ENCODE results near the gene FILIP1L. TPM values are rescaled to one million over a fixed set of nuclear protein-coding genes. Genes with fewer than 3 reads are reported as not detected.
A peak's percentile ranks its signal among the peaks of the same experiment; 100 is the strongest.

Gene FILIP1L
- total and polyA plus RNA-seq, 2 donors from 2014 or later: 5.5 to 25.5 TPM

DNA sequence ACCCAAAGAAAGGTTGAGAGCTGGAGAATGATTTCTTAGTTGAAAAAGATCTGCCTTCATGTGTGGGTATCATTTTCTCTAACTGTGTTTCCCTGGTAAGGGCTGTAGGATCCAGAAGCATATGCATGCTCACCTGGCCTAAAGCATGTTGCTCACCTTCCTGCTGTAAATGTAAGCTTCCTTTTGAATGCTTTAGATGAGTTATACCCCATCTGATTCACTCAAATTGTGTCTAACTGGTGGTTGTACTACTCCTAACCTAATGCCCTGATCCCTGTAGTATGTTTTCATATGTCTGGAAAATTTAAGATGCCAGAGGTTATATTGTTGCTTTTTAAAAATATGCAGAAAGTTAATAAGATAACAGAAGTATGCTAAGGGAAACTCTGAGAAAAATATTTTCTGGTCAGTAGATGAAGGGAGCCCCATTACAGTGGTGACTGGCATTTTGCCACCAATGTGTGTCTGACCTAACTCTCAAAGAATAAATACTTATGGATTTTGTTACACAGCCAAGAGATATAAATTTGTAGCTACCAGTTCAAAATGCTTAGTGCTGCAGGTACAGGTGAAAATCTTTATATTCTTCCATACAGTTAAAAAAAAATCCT is 7.7 kb downstream of the FILIP1L start:
- intact Hi-C loops (cut with DNase I): no loop called here
- FAIRE-seq: no peak

DNA sequence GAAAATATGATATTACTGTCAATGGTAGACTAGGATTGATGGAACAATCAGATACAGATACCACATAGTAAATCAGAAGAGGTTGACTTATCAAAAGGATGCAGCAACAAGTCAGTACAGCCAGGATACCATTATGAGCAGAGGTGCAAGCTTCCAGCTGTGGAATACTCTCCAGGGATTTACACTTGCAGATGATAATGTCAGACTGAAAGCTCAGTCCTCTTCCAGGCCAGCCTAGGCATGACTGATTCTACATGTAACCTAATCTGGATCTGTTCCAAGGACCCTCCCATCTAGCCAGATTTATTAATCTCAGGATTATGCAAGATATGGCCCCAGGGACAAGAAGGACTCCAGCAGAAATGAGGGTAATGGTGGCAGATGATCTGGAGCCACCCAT is 8.2 kb downstream of the FILIP1L start:
- intact Hi-C loops (cut with DNase I): no loop called here
- no peaks in the 10 kb centered on the region for H3K27me3 ChIP-seq (ENCODE audit: control insufficient read depth, insufficient read depth, low read length)
- H3K4me1 ChIP-seq (ENCODE audit: control insufficient read depth in 2 of 3, insufficient read depth in 2 of 3, low read depth in 1 of 3, low read length in 3 of 3): peaks cover 0 to 31% (median 15%) of the 10 kb centered on the region in 3 donors
- no peak overlapping the region for H3K9ac ChIP-seq (ENCODE audit: low read length in 3 of 3)
- no peak overlapping the region for H3K4me3 ChIP-seq (ENCODE audit: low read length in 3 of 3)
- H3K36me3 ChIP-seq (ENCODE audit: control insufficient read depth in 2 of 3, insufficient read depth in 3 of 3, low read length in 3 of 3): no peaks in the 10 kb centered on the region
- FAIRE-seq: no peak
- TF ChIP-seq, protein P1, sequence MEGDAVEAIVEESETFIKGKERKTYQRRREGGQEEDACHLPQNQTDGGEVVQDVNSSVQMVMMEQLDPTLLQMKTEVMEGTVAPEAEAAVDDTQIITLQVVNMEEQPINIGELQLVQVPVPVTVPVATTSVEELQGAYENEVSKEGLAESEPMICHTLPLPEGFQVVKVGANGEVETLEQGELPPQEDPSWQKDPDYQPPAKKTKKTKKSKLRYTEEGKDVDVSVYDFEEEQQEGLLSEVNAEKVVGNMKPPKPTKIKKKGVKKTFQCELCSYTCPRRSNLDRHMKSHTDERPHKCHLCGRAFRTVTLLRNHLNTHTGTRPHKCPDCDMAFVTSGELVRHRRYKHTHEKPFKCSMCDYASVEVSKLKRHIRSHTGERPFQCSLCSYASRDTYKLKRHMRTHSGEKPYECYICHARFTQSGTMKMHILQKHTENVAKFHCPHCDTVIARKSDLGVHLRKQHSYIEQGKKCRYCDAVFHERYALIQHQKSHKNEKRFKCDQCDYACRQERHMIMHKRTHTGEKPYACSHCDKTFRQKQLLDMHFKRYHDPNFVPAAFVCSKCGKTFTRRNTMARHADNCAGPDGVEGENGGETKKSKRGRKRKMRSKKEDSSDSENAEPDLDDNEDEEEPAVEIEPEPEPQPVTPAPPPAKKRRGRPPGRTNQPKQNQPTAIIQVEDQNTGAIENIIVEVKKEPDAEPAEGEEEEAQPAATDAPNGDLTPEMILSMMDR (IDR thresholded peaks at IDR 0.05; ENCODE audit: borderline replicate concordance, extremely low read depth, insufficient read depth): no peak
- H3K27ac ChIP-seq (ENCODE audit: low read depth in 2 of 2, low read length in 2 of 2): no peak overlapping the region
- DNase-seq: no peak
- H3K9me3 ChIP-seq (ENCODE audit: control insufficient read depth in 2 of 3, insufficient read depth in 1 of 3, low read length in 3 of 3): no peaks in the 10 kb centered on the region

More for the DNA sequence above, 7.7 kb downstream of the FILIP1L start:
- DNase-seq: peak in 2 of 5 donors; percentile 35 to 44
- H3K4me3 ChIP-seq (ENCODE audit: low read length in 3 of 3): no peak overlapping the region
- H3K27me3 ChIP-seq (ENCODE audit: control insufficient read depth, insufficient read depth, low read length): no peaks in the 10 kb centered on the region
- TF ChIP-seq, protein P1 (IDR thresholded peaks at IDR 0.05; ENCODE audit: borderline replicate concordance, extremely low read depth, insufficient read depth): no peak
- no peaks in the 10 kb centered on the region for H3K36me3 ChIP-seq (ENCODE audit: control insufficient read depth in 2 of 3, insufficient read depth in 3 of 3, low read length in 3 of 3)
- H3K4me1 ChIP-seq (ENCODE audit: control insufficient read depth in 2 of 3, insufficient read depth in 2 of 3, low read depth in 1 of 3, low read length in 3 of 3): peaks cover 0 to 31% (median 15%) of the 10 kb centered on the region in 3 donors
- H3K9ac ChIP-seq (ENCODE audit: low read length in 3 of 3): no peak overlapping the region
- H3K9me3 ChIP-seq (ENCODE audit: control insufficient read depth in 2 of 3, insufficient read depth in 1 of 3, low read length in 3 of 3): no peaks in the 10 kb centered on the region
- no peak overlapping the region for H3K27ac ChIP-seq (ENCODE audit: low read depth in 2 of 2, low read length in 2 of 2)

DNA sequence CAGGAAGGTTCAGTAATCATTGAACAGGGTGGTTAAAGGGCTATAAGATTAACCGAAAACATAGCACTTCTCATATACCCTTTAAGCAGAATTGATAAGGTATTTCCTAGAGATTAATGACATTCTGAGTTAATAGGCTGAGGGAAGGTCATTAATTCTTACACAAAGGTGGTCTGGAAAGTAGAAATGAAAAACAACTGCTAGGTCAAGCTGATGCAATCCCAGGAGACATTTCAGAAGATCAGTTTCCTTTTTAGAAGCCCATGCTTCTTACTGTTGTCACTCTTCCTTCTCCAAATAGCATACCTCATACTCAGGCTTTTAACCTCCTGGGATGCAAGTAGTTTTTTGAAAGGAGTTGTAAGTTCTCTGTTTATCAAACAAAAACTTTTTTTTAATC is 8.8 kb downstream of the FILIP1L start:
- FAIRE-seq: no peak
- no peak overlapping the region for H3K4me3 ChIP-seq (ENCODE audit: low read length in 3 of 3)
- H3K36me3 ChIP-seq (ENCODE audit: control insufficient read depth in 2 of 3, insufficient read depth in 3 of 3, low read length in 3 of 3): no peaks in the 10 kb centered on the region
- intact Hi-C loops (cut with DNase I): no loop called here
- no peak overlapping the region for H3K27ac ChIP-seq (ENCODE audit: low read depth in 2 of 2, low read length in 2 of 2)
- peaks cover 0 to 31% (median 15%) of the 10 kb centered on the region in 3 donors for H3K4me1 ChIP-seq (ENCODE audit: control insufficient read depth in 2 of 3, insufficient read depth in 2 of 3, low read depth in 1 of 3, low read length in 3 of 3)
- H3K9me3 ChIP-seq (ENCODE audit: control insufficient read depth in 2 of 3, insufficient read depth in 1 of 3, low read length in 3 of 3): no peaks in the 10 kb centered on the region
- TF ChIP-seq, protein P1 (IDR thresholded peaks at IDR 0.05; ENCODE audit: borderline replicate concordance, extremely low read depth, insufficient read depth): no peak
- no peak overlapping the region for H3K9ac ChIP-seq (ENCODE audit: low read length in 3 of 3)
- DNase-seq: peak in 1 of 5 donors; percentile 43
- no peaks in the 10 kb centered on the region for H3K27me3 ChIP-seq (ENCODE audit: control insufficient read depth, insufficient read depth, low read length)
